Mucosa of descending colon (tissue), 3 donors: Measurements from ENCODE around the gene FANCC. TPM values are rescaled to one million over a fixed set of nuclear protein-coding genes. Genes with fewer than 3 reads are reported as not detected.

ENCODE experiments used
- ATAC-seq: fragments of 200-7000 bp; cut with Tn5 transposase; one replicate; pipeline ENCODE4 v1.9.1; 2020; ENCODE audit warnings: mild to moderate bottlenecking, moderate library complexity
- DNase-seq, 3 donors: peaks; one replicate each; pipeline ENCODE4 v3.0.0-alpha.2; 2020
- H3K36me3 ChIP-seq: fragments of 200-600 bp; one replicate; pipeline ENCODE4 v1.8.0; 2021; ENCODE audit warnings: low read depth, mild to moderate bottlenecking
- H3K4me1 ChIP-seq: fragments of 200-600 bp; one replicate; pipeline ENCODE4 v1.8.0; 2021; ENCODE audit warnings: low read depth, mild to moderate bottlenecking
- H3K4me3 ChIP-seq: fragments of 200-600 bp; one replicate; pipeline ENCODE4 v1.8.0; 2021; ENCODE audit warnings: mild to moderate bottlenecking
- H3K9me3 ChIP-seq: fragments of 200-600 bp; one replicate; pipeline ENCODE4 v1.8.0; 2021; ENCODE audit warnings: mild to moderate bottlenecking
- CTCF ChIP-seq: fragments of 200-600 bp; IDR thresholded peaks from one replicate; pipeline ENCODE4 v1.8.0; 2022; ENCODE audit warnings: antibody characterized with exemption, mild to moderate bottlenecking
- intact Hi-C, 2 donors: fragments of 100-400 bp; cut with DNase I in 1 of 2; cut with micrococcal nuclease in 1 of 2; formaldehyde crosslinking; loops; one replicate each; pipeline versions ENCODE4 v1.11.0 to v1.11.1; 2022; cut with DNase I, micrococcal nuclease
- total RNA-seq, 3 donors: library from RNA; stranded (reverse); fragmentation: NEBNext Ultra II Directional in 2 of 3; extraction: Animal tissue kit (Norgen Biotek cat#: 25700) in 2 of 3; gene quantifications; one replicate each; pipeline versions ENCODE4 v1.2.1 to v1.2.4, GENCODE V29; 2021 to 2023
- donor health status: DM: no; HTN: no; CAD: no; lungs with moderate emphysema.
- donor health status: DM: no; HTN: no; CAD: no.
- donor health status: DM: no; HTN: yes; CAD: no.

Gene FANCC
- total RNA-seq, 3 donors from 2014 or later: 10.7 to 18.0 (median 14.2) TPM

- DNase-seq: no peak
- no peaks in the 10 kb centered on the region for H3K36me3 ChIP-seq
- no peaks in the 10 kb centered on the region for H3K4me1 ChIP-seq
- no peak overlapping the region for H3K4me3 ChIP-seq
- TF ChIP-seq CTCF: no peak
- H3K9me3 ChIP-seq: no peaks in the 10 kb centered on the region
- no peak for ATAC-seq
- intact Hi-C loops: loop anchor here in 1 of 2 donors (10.0 kb wide), 1 partner anchor 350 kb away; no protein-coding TSS in a partner anchor
These were observed 192.7 kb downstream of the FANCC start for GRCh38 chr9:95124582-95125367.

GRCh38 chr9:95120781-95121370 is 196.6 kb downstream of the FANCC start:
- no peak for DNase-seq
- Histone ChIP-seq H3K36me3 (no peaks in the 10 kb centered on the region), H3K9me3 (no peaks in the 10 kb centered on the region), H3K4me3 (no peak overlapping the region), H3K4me1 (no peaks in the 10 kb centered on the region)
- no peak for ATAC-seq
- intact Hi-C loops: loop anchor here in 1 of 2 donors (10.0 kb wide), 1 partner anchor 346 kb away; no protein-coding TSS in a partner anchor
- no peak for TF ChIP-seq CTCF

DNA sequence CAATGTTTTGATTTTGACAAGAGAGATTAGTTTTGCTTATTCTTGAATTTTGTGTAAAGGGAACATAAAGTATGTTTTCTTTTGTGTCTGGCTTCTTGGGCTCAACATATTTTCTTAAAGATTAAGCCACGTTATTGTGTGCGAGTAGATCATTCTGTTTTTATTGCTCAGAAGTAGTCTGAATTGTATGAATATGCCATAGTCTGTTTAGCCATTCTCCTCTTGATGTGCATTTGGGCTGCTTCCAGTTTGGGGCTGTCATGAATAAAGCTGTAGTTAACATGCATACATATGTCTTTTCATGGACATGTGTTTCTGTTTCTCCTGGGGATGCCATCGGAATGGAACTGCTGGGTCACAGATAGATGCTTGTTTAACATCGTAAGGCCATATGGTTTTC is 198.9 kb downstream of the FANCC start:
- Histone ChIP-seq H3K36me3 (no peaks in the 10 kb centered on the region), H3K9me3 (no peaks in the 10 kb centered on the region), H3K4me3 (no peak overlapping the region), H3K4me1 (no peaks in the 10 kb centered on the region)
- intact Hi-C loops: no loop called here
- TF ChIP-seq CTCF: no peak
- ATAC-seq: no peak
- no peak for DNase-seq

DNA sequence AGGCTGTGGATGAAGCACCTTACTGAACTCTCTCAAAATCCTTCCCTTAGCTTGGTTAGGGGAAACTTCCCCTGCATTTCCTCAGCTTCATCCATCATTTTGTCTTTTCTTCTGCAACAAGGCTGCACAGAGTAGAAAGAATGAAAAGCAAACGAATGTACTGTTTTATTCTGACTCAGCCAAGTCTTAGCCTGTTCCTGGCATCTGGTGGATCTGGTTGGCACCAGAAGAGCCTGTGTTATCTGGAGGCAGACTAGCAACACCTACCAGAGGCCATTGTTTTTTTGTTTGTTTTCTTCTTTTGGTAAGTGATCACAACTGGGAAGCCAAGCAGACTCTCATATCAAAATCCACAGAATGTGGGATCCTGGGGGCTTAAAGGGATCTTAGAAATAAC is 200.7 kb downstream of the FANCC start:
- Histone ChIP-seq H3K9me3 (no peaks in the 10 kb centered on the region), H3K4me1 (no peaks in the 10 kb centered on the region), H3K36me3 (peaks cover 5% of the 10 kb centered on the region), H3K4me3 (no peak overlapping the region)
- DNase-seq: no peak
- intact Hi-C loops: no loop called here
- no peak for TF ChIP-seq CTCF
- no peak for ATAC-seq

DNA sequence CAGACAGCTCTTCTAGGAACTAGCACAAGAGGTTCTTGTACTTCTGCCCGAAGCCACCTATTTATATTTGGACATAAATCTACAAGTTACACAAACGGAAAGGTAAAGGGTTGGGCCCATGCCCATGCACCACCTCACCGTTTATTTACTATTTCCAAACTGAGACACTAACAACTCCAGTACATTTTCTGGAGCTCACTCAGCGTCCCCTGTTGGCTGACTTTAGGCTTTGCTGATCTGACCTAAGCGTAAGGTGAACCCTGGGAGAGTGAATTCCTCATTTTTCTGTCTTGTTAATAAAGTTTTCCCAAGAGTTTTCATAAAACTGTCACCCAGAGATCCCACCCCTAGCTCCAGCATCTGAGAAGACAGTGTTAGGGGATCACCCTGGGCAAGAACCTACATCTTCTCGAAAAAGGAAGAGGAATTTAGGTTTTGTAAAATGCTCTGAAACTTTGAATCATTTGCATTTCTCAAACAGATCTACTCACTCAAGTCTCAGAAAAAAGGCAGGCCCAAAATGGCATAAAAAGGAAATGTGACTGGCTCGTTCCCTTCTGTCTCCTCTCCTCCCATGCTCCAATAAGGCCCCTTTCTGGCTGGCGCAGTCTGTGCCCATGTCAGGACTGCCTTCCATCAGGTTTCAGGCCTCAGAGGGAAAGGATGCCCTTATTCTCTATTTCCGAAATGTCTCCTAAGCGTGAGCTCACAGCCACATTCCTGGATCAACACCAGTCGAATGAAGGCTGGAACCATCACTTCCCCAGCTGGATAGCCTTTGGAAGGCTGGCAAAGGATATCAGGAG is 201.3 kb downstream of the FANCC start:
- ATAC-seq (peak; percentile 79), DNase-seq (peak in 1 of 3 donors; percentile 51)
- Histone ChIP-seq H3K4me1 (no peaks in the 10 kb centered on the region), H3K9me3 (no peaks in the 10 kb centered on the region), H3K4me3 (no peak overlapping the region), H3K36me3 (peaks cover 5% of the 10 kb centered on the region)
- peak; percentile 46 for TF ChIP-seq CTCF
- intact Hi-C loops: no loop called here
